OCI-LY1 (cell line): Measurements from ENCODE around the gene EIPR1.
A peak's percentile ranks its signal among the peaks of the same experiment; 100 is the strongest.

Source experiments
- H2AFZ ChIP-seq: fragments of 200-600 bp; sonication (generic), shearing (Covaris generic); 2 replicates; pipeline ENCODE4 v1.6.0; 2014; ENCODE audit warnings: antibody characterized with exemption, mild to moderate bottlenecking, low read length
- H3F3A ChIP-seq: fragments of 200-600 bp; sonication (generic), shearing (Covaris generic); 2 replicates; pipeline ENCODE4 v1.6.0; 2014; ENCODE audit warnings: mild to moderate bottlenecking, antibody characterized with exemption, low read length, moderate library complexity; ENCODE audit not compliant: insufficient read depth
- H3K27ac ChIP-seq: fragments of 200-600 bp; sonication (generic); 2 replicates; pipeline ENCODE4 v1.5.1; 2014; ENCODE audit warnings: low read length, mixed run types, mild to moderate bottlenecking, low read depth; ENCODE audit not compliant: poor library complexity, severe bottlenecking
- H3K27me3 ChIP-seq: fragments of 200-600 bp; sonication (generic); 2 replicates; pipeline ENCODE4 v1.6.0; 2014; ENCODE audit warnings: antibody characterized with exemption, mild to moderate bottlenecking, low read length, moderate library complexity; ENCODE audit not compliant: insufficient read depth
- H3K36me3 ChIP-seq: fragments of 200-600 bp; sonication (generic); 2 replicates; pipeline ENCODE4 v1.6.1; 2014; ENCODE audit warnings: mild to moderate bottlenecking, antibody characterized with exemption, low read length, moderate library complexity, mixed read lengths; ENCODE audit not compliant: insufficient read depth
- H3K4me1 ChIP-seq: fragments of 200-600 bp; sonication (generic); 2 replicates; pipeline ENCODE4 v1.5.1; 2014; ENCODE audit warnings: mild to moderate bottlenecking, low read length, moderate library complexity; ENCODE audit not compliant: insufficient read depth, severe bottlenecking
- H3K4me2 ChIP-seq: fragments of 200-600 bp; sonication (generic), shearing (Covaris generic); 2 replicates; pipeline ENCODE4 v1.6.1; 2014; ENCODE audit warnings: low read length
- H3K4me3 ChIP-seq: fragments of 200-600 bp; sonication (generic); 2 replicates; pipeline ENCODE4 v1.5.1; 2014; ENCODE audit warnings: low read length, low read depth, mild to moderate bottlenecking, mixed read lengths; ENCODE audit not compliant: poor library complexity, severe bottlenecking
- H3K79me2 ChIP-seq: fragments of 200-600 bp; shearing (Covaris generic); 2 replicates; pipeline ENCODE4 v1.6.1; 2016; ENCODE audit warnings: mixed run types, low read length, mixed read lengths; ENCODE audit not compliant: insufficient read depth
- H3K9ac ChIP-seq: fragments of 200-600 bp; sonication (generic), shearing (Covaris generic); 2 replicates; pipeline ENCODE4 v1.6.1; 2014; ENCODE audit warnings: mild to moderate bottlenecking, low read length, mixed read lengths
- H3K9me2 ChIP-seq: fragments of 200-600 bp; sonication (generic), shearing (Covaris generic); 2 replicates; pipeline ENCODE4 v1.6.1; 2014; ENCODE audit warnings: low read depth, mild to moderate bottlenecking, low read length, mixed read lengths
- H3K9me3 ChIP-seq: fragments of 200-600 bp; shearing (Covaris generic); 2 replicates; pipeline ENCODE4 v1.6.1; 2014; ENCODE audit warnings: low read length, mixed read lengths
- H4K20me1 ChIP-seq: fragments of 200-600 bp; sonication (generic), shearing (Covaris generic); 2 replicates; pipeline ENCODE4 v1.6.0; 2016; ENCODE audit warnings: mild to moderate bottlenecking, low read length; ENCODE audit not compliant: insufficient read depth
- CTCF ChIP-seq: fragments of 200-600 bp; sonication (generic), shearing (Covaris generic); IDR thresholded peaks from 2 replicates; pipeline ENCODE4 v1.5.1; 2017; ENCODE audit warnings: mild to moderate bottlenecking, antibody characterized with exemption, low read length, moderate library complexity, mixed read lengths
- EZH2 ChIP-seq: fragments of 200-600 bp; sonication (generic), shearing (Covaris generic); IDR thresholded peaks from 2 replicates; pipeline ENCODE4 v1.8.0; 2017; ENCODE audit warnings: borderline replicate concordance, mixed run types, mild to moderate bottlenecking, antibody characterized with exemption, low read length, moderate library complexity, mixed read lengths

EIPR1 gene

GRCh38 chr2:3144856-3145255, 232.8 kb downstream of the EIPR1 start:
- no peaks in the 10 kb centered on the region for H3K9me3 ChIP-seq
- H3K79me2 ChIP-seq: no peaks in the 10 kb centered on the region
- peak overlapping the region; percentile 82 for H3K27ac ChIP-seq
- peak overlapping the region; percentile 66 for H3K9ac ChIP-seq
- H3K4me1 ChIP-seq: peaks cover 79% of the 10 kb centered on the region
- H4K20me1 ChIP-seq: no peaks in the 10 kb centered on the region
- TF ChIP-seq CTCF (no peak), EZH2 (no peak)
- H3K27me3 ChIP-seq: no peaks in the 10 kb centered on the region
- H3F3A ChIP-seq: no peaks in the 10 kb centered on the region
- peak overlapping the region; percentile 66 for H3K4me3 ChIP-seq
- H3K4me2 ChIP-seq: peak overlapping the region; percentile 66
- no peak overlapping the region for H2AFZ ChIP-seq
- peaks cover 5% of the 10 kb centered on the region; the same call in 1 of the 2 replicates for H3K36me3 ChIP-seq
- H3K9me2 ChIP-seq: no peaks in the 10 kb centered on the region

GRCh38 chr2:3143602-3144001, 234.0 kb downstream of the EIPR1 start:
- Histone ChIP-seq H3K27ac (peak overlapping the region; percentile 82), H4K20me1 (no peaks in the 10 kb centered on the region), H3K4me1 (peaks cover 67% of the 10 kb centered on the region), H3K79me2 (no peaks in the 10 kb centered on the region), H2AFZ (no peak overlapping the region), H3K27me3 (no peaks in the 10 kb centered on the region), H3K36me3 (peaks cover 7% of the 10 kb centered on the region), H3K9ac (peak overlapping the region; percentile 66; the same call in 1 of the 2 replicates), H3K9me2 (no peaks in the 10 kb centered on the region), H3K9me3 (no peaks in the 10 kb centered on the region), H3F3A (no peaks in the 10 kb centered on the region), H3K4me2 (peak overlapping the region; percentile 66), H3K4me3 (peak overlapping the region; percentile 66)
- TF ChIP-seq EZH2 (no peak), CTCF (no peak)

GRCh38 chr2:3142961-3143571, 234.6 kb downstream of the EIPR1 start:
- Histone ChIP-seq H3K27ac (peak overlapping the region; percentile 60), H3K4me2 (peak overlapping the region; percentile 66), H3K4me1 (peaks cover 61% of the 10 kb centered on the region), H2AFZ (no peak overlapping the region), H3K9me3 (no peaks in the 10 kb centered on the region), H3K36me3 (peaks cover 10% of the 10 kb centered on the region), H3K27me3 (no peaks in the 10 kb centered on the region), H3K9ac (peak overlapping the region; percentile 16; the same call in 1 of the 2 replicates), H3K79me2 (no peaks in the 10 kb centered on the region), H3K4me3 (peak overlapping the region; percentile 66), H3K9me2 (no peaks in the 10 kb centered on the region), H4K20me1 (no peaks in the 10 kb centered on the region), H3F3A (no peaks in the 10 kb centered on the region)
- TF ChIP-seq EZH2 (no peak), CTCF (no peak)
